LNCaP clone FGC (cell line): ENCODE results near the gene RCBTB2.

ENCODE experiments used
- DNase-seq: peaks from one replicate; pipeline ENCODE4 v3.0.0-alpha.2; 2011; ENCODE audit warnings: low read depth
- H3K4me3 ChIP-seq: 2 replicates; pipeline ENCODE4 v1.5.1; 2011; ENCODE audit warnings: mild to moderate bottlenecking, low read depth, low read length, control low read depth
- TF ChIP-seq, protein P1 (sequence below): IDR thresholded peaks from 2 replicates; pipeline ENCODE4 v1.5.1; 2012; ENCODE audit warnings: mild to moderate bottlenecking; ENCODE audit not compliant: control insufficient read depth, insufficient read depth; ENCODE audit errors: extremely low read depth

The RCBTB2 gene

DNA sequence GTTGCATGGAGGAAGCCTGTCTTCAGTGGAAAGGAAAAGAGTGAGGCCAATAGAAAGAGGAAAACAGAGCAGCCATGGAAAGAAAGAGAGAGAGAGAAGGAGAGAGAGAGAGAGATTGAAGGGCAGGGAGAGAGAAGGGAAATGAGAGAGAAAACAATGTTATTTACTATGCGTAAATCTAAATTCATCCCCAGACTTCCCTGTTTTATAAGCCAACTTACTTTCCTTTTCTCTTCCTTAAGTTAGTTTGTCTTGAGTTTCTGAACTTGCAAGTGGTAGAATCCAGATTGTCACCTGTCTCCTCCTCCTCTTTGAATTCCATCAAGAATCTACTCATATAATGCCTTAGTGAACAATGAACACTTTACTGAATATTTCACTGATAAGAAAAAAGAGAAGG lies 16.8 kb upstream of the RCBTB2 start:
- no peak for DNase-seq
- TF ChIP-seq, protein P1, sequence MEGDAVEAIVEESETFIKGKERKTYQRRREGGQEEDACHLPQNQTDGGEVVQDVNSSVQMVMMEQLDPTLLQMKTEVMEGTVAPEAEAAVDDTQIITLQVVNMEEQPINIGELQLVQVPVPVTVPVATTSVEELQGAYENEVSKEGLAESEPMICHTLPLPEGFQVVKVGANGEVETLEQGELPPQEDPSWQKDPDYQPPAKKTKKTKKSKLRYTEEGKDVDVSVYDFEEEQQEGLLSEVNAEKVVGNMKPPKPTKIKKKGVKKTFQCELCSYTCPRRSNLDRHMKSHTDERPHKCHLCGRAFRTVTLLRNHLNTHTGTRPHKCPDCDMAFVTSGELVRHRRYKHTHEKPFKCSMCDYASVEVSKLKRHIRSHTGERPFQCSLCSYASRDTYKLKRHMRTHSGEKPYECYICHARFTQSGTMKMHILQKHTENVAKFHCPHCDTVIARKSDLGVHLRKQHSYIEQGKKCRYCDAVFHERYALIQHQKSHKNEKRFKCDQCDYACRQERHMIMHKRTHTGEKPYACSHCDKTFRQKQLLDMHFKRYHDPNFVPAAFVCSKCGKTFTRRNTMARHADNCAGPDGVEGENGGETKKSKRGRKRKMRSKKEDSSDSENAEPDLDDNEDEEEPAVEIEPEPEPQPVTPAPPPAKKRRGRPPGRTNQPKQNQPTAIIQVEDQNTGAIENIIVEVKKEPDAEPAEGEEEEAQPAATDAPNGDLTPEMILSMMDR, result no peak
- H3K4me3 ChIP-seq, result no peak overlapping the region

DNA sequence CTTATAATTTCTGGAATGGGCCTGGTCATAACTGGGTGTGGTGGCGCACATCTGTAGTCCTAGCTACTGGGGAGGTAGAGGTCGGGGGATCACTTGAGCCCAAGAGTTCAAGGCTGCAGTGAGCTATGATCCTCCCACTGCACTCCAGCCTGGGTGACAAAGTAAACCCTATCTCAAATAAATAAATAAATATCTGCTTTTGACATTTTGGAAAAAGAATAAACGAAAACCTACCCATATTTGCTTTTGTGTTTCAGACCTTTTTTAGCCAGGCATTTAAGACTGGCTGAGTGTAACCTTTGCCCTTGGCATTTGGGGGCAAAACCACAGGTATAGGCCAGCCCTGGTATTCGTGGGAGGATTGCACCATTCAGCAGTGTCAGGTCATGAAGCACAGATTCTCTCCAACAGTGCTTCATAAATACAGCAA lies 14.8 kb upstream of the RCBTB2 start:
- TF ChIP-seq, protein P1, result no peak
- no peak for DNase-seq
- H3K4me3 ChIP-seq, result no peak overlapping the region

DNA sequence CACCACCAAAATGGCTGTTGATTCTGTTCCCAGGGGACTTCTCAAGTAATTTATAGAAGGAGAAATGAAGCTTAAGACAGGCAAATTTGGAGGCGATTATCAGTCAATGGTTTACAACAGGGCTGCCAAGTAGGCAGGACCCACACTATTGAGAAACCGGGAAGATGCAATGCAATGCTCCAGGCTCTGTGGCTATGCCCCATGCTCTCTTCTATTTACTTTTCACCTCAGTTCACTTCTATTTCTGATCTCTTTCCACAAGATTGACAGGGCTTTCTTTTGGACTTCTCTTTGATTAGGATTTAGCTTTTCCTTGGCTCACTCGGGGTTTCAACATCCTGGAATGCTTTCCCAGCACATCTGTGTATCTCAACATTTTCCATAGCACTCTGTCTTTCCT lies 12.7 kb upstream of the RCBTB2 start:
- TF ChIP-seq, protein P1, result no peak
- no peak overlapping the region for H3K4me3 ChIP-seq
- no peak for DNase-seq

DNA sequence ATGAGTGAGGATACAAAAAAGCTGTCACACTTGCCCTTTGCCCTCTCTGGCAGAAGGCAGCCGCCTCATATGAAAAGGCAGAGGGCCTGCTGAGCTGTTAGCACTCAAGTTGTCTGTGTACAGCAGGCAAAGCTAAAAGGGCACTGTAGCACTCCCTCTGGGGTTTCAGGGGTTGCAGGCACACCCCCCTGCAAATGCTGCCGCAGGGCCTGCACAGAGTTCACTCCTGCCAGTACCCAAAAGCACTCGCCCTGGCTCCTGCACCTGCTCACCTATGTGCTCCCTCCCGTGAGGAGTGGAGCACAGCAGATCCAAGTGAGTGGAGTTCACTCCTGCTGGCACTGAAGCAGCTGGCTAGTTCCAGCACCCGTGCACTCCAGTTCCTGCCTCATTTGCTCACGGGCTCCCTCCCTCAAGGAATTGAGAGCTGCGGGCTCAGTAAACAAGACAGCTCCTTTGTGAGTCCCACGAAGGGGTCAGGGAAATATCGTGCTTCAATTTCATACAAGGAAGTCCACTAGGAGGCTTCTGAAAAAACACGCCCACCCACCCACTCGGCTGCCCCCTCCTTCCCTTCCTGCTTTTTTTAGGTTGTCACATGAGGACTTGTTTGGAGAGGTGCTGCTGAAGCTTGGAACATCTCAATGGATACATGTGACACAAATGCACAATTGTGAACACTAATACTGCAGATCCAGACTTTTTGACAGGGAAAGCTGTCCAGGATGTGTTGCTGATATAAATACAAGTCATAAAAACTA lies 9.9 kb upstream of the RCBTB2 start:
- DNase-seq, result no peak
- no peak overlapping the region for H3K4me3 ChIP-seq
- TF ChIP-seq, protein P1, result no peak

DNA sequence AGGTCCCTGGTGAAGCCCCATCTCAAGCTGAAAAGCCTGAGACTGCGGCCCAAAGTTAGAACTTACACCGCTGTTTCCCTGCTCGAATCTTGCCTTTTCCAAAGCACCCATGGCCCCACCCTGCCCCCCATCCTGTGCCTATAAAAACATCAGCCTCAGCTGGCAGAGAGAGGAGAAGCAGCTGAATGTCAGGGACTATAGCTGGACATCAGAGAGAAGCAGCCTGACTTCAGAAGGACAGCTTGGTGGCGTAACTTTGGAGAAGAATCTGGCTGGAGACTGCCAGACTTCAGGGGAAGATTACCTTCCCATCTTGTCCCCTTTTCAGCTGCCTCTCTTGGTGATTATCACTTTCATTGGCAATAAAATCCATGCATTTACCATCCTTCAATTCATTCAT lies 9.3 kb upstream of the RCBTB2 start:
- no peak for DNase-seq
- no peak overlapping the region for H3K4me3 ChIP-seq
- TF ChIP-seq, protein P1, result no peak

DNA sequence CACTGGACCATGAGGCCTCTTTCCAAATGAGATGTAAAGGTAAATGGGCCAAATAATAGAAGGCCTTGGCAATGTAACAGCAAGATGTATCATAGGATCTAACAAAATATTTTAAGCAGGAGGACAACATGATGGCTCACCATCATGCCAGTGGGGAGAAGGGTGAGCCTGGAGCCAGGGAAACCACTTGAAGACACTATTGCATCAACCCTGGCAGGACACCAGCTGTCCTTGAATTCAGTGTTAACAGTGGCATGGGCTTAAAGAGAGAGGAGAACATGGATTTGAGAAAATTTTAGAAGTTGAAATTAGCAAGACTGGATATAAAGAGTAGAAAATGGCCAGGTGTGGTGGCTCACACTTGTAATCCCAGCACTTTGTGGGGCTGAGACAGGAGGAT lies 6.7 kb upstream of the RCBTB2 start:
- TF ChIP-seq, protein P1, result no peak
- H3K4me3 ChIP-seq, result no peak overlapping the region
- DNase-seq, result no peak
